Spleen (tissue), 7 donors: ENCODE data around the gene SLC2A9.

Source experiments
- POLR2A ChIP-seq, 3 donors: fragments of 450-650 bp; IDR thresholded peaks; one replicate each; pipeline ENCODE4 v1.5.1; 2017; ENCODE audit warnings: antibody characterized with exemption in 3 of 3, mild to moderate bottlenecking in 1 of 3
- TF ChIP-seq, protein P1 (sequence below), 11 experiments: fragments of 200-600 bp in 7 of 11; fragments of 450-650 bp in 4 of 11; sonication (generic) in 4 of 11; IDR thresholded peaks in 8 of 11; conservative IDR thresholded peaks in 3 of 11; 1 replicate in 7 of 11; 2 replicates in 4 of 11; pipeline versions ENCODE4 v1.4.0 to v1.8.0; 2016 to 2021; ENCODE audit warnings: antibody characterized with exemption in 11 of 11, inconsistent platforms in 4 of 11, mild to moderate bottlenecking in 1 of 11
- donor health status: DM: no; HTN: no; CAD: no; lungs with moderate emphysema.
- donor health status: DM: no; HTN: no; CAD: no.
- donor health status: DM: no; HTN: no; CAD: no.

DNA sequence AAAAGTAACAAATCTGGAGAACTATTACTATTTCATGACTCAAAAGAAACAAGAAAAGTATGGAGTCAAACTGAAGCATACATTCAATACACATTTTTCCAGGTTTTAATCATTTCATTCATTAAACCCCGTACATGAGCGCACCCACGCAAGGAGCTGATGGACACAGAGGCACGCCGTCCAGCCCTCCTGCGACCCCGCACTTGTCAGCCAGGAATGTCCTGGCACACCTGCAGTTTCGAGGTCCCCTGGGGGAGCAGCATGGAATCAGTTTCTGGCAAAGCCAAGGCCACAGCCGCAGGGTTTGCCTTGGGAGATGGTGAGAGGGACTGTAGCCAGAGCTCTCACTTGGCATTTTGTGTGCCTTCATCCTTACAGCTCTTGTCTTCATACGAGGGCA, 12.8 kb upstream of the SLC2A9 start:
- no peak for TF ChIP-seq POLR2A (IDR thresholded peaks at IDR 0.05)
- TF ChIP-seq, protein P1, sequence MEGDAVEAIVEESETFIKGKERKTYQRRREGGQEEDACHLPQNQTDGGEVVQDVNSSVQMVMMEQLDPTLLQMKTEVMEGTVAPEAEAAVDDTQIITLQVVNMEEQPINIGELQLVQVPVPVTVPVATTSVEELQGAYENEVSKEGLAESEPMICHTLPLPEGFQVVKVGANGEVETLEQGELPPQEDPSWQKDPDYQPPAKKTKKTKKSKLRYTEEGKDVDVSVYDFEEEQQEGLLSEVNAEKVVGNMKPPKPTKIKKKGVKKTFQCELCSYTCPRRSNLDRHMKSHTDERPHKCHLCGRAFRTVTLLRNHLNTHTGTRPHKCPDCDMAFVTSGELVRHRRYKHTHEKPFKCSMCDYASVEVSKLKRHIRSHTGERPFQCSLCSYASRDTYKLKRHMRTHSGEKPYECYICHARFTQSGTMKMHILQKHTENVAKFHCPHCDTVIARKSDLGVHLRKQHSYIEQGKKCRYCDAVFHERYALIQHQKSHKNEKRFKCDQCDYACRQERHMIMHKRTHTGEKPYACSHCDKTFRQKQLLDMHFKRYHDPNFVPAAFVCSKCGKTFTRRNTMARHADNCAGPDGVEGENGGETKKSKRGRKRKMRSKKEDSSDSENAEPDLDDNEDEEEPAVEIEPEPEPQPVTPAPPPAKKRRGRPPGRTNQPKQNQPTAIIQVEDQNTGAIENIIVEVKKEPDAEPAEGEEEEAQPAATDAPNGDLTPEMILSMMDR (IDR thresholded peaks at IDR 0.05 in 8 of 11, conservative IDR thresholded peaks at IDR 0.05 in 3 of 11): no peak
